RWPE1 (cell line): ENCODE measurements around the gene PHF20.

Source experiments
- CTCF ChIA-PET: fragments of 350-600 bp; sonication (Branson Sonifier 250); formaldehyde crosslinking; extraction: SDS; loops from one replicate; lab custom pipeline; 2021; lab: Yijun Ruan, JAX
- POLR2A ChIA-PET: fragments of 400-600 bp; formaldehyde crosslinking; extraction: SDS; loops from one replicate; lab custom pipeline; 2020; ENCODE audit warnings: antibody characterized with exemption; ENCODE audit not compliant: low non-redundant PET; lab: Yijun Ruan, JAX
- DNase-seq: peaks from one replicate; pipeline ENCODE4 v3.0.0; 2012; ENCODE audit warnings: low spot score
- H3K27ac ChIP-seq: fragments of 450-650 bp; 2 replicates; pipeline ENCODE4 v1.5.1; 2017
- CTCF ChIP-seq: fragments of 450-650 bp; conservative IDR thresholded peaks from 2 replicates; pipeline ENCODE4 v1.5.1; 2017; ENCODE audit warnings: low read depth, mild to moderate bottlenecking

PHF20 gene

GRCh38 chr20:35830264-35830663 lies 58.4 kb downstream of the PHF20 start:
- no peak for DNase-seq
- TF ChIP-seq CTCF: no peak
- ChIA-PET CTCF (interaction anchor here (1.6 kb wide), 1 partner anchor 9 kb away, joined by 3 read pairs; no protein-coding TSS in a partner anchor), POLR2A (no interaction called here)
- H3K27ac ChIP-seq: no peak overlapping the region

DNA sequence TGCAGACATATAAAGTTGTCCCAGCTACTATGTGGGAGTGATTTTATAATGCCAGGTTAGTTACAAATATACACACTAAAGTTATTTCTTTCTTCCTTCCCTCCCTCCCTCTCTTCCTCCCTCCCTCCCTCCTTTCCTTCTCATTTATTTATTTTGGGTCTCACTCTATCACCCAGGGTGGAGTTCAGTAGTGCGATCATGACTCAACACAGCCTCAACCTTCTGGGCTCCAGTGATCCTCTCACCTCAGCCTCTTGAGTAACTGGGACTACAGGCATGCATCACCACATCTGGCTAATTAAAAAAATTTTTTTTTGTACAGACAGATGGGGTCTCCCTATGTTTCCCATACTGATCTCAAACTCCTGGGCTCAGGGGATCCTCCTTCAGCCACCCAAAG lies 59.2 kb downstream of the PHF20 start:
- CTCF ChIA-PET: interaction anchor here (0.6 to 1.6 kb wide), 2 partner anchors 9 to 283 kb away, joined by 3 read pairs; no protein-coding TSS in a partner anchor
- TF ChIP-seq CTCF: no peak
- H3K27ac ChIP-seq: no peak overlapping the region
- POLR2A ChIA-PET: no interaction called here
- DNase-seq: no peak

DNA sequence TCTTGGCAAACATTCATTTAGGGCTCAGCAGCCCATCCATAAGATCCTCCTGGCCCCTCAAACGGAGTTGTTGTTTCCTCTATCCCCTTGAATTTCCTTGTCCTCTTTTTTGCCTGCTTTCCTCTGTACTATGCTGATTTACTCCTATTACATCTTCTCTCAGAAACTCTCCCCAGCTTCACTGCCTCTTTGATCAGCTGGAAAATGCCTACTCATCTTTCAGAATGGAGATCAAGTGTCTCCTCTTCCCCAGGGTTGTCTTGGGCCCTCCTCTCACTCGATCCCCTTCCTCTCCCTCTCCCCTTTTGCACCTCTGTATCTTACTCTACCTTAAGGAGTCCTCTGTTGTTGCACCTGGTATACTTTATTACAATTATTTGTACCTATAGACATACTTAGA lies 60.2 kb downstream of the PHF20 start:
- ChIA-PET CTCF (no interaction called here), POLR2A (no interaction called here)
- DNase-seq: no peak
- no peak overlapping the region for H3K27ac ChIP-seq
- TF ChIP-seq CTCF: no peak

- no peak overlapping the region for H3K27ac ChIP-seq
- TF ChIP-seq CTCF: no peak
- POLR2A ChIA-PET: no interaction called here
- no peak for DNase-seq
- CTCF ChIA-PET: no interaction called here
Measured at GRCh38 chr20:35833241-35833640, 61.4 kb downstream of the PHF20 start.

DNA sequence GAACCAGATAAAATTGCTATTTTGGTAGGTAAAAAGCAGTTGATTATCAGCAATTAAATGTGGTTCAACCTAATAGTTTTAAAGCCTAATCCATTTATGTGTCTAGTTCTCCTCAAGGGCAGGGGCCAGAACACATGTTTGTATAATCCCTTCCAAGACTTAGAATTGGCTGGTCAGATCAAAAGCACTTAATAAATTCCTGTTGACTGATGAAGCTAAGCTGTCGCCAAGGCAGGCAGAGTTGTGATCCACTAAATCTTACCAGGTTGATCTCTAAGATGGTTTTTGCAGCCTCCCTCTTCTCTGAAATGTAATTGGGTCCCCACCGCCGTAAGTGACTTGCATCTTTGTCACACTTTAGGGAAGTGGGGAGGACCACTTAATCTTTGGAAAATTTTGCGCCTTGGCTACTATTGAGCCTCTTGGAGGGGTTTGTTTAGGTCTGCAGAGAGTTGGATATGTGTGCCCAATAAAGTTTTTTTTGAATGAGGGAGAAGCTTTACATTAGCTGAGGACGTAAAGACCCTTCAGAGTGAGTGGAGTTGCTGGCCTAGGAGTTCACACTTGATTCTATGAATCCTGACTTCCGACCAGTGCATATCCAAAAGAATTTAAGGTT lies 65.9 kb downstream of the PHF20 start:
- CTCF ChIA-PET: interaction anchor here (0.7 kb wide), 1 partner anchor 770 kb away, joined by 4 read pairs; no protein-coding TSS in a partner anchor
- TF ChIP-seq CTCF: no peak
- no peak for DNase-seq
- H3K27ac ChIP-seq: no peak overlapping the region
- POLR2A ChIA-PET: interaction anchor here (0.5 kb wide), 1 partner anchor 96 kb away, joined by 3 read pairs; the partner anchor contains the start of gene RBM39

DNA sequence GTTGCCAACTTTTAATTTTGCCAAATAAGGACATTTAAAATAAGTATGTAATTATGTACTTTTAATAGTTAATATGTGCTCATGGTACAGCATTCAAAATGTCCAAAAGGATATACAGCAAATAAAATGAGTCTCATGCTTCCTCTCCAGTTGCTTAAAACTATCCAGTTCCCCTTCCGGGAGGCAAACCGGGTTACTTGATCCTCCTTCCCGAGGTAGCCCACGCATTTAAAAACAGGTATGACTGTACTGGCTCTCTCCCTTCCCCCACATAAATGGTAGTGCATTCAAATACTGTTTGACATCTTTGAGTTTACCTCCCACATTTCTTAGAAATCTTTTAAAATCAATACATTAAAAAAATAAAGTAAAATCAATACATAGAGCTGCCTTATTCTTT lies 66.4 kb downstream of the PHF20 start:
- no peak overlapping the region for H3K27ac ChIP-seq
- ChIA-PET CTCF (no interaction called here), POLR2A (interaction anchor here (0.6 kb wide), 1 partner anchor 24 kb away, joined by 5 read pairs; no protein-coding TSS in a partner anchor)
- DNase-seq: no peak
- TF ChIP-seq CTCF: no peak
